NK-92 treated with Interleukin-12 subunit alpha and Interleukin-12 subunit beta, amount 100 ng/mL, for 24 hours (cell line): ENCODE data around the gene APLP1.
A peak's percentile ranks its signal among the peaks of the same experiment; 100 is the strongest.
"Not testable (repeated sequence)": the region's sequence is repeated elsewhere in the genome, so short reads cannot be mapped to it uniquely, and the experiment has no call there.

Experiments used
- DNase-seq: peaks from one replicate; lab custom pipeline; 2025; lab: John Stamatoyannopoulos, UW

APLP1 gene

GRCh38 chr19:35882114-35882832 lies 13.9 kb downstream of the APLP1 start:
- DNase-seq, result no peak

DNA sequence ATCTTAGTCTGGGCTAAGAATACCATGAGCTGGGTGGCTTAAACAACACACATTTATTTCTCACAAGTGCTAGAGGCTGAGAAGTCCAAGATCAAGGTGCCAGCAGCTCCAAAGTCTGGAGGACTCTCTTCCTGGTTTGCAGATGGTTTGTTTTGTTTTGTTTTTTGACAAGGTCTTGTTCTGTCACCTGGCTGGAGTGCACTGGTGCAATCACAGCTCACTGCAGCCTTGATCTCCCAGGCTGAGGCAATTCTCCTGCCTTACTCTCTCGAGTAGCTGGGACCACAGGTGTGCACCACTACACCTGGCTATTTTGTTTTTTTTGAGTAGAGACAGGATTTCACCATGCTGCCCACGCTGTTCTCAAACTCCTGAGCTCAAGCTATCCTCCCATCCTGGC lies 15.5 kb downstream of the APLP1 start:
- no peak for DNase-seq

DNA sequence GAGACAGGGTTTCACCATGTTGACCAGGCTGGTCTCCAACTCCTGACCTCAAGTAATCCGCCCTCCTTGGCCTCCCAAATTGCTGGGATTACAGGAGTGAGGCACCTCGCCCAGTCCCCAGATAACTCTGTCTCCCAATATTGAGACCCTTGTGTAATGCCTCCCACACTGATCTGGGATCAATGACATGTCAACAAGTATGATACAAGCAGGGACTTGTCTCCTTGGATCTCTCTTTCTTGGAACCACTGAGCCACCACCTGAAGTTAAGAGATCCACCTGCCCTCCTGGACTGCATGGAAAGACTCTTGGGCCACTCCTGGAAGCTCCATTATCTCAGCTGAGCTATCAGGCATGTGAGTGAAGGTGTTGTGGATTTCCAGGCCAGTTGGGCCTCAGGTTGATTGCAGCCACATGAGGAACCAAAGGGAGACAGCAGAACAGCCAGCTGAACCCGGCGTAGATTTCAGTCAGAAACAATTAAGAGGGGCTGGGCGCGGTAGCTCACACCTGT lies 16.9 kb downstream of the APLP1 start:
- DNase-seq, result no peak

DNA sequence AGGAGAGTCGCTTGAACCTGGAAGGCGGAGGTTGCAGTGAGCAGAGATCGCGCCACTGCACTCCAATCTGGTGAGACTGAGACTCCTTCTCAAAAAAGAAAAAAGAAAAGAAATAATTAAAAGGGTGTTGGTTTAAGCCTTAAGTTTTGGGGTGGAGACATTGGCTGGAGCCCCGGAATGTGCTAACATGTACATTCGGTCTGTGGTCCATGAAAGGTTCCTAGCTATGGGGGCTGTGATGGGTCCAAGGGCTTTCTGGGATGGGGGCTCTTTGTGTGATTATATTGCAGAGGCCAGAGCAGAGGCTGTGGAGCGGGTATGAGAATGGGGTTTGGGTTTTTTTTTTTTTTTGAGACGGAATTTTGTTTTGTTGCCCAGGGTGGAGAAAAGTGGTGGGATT lies 17.5 kb downstream of the APLP1 start:
- no peak for DNase-seq

- no peak for DNase-seq
Observed at GRCh38 chr19:35887197-35887596, 18.8 kb downstream of the APLP1 start.

- DNase-seq, result no peak
Observed at GRCh38 chr19:35888398-35888797, 20.0 kb downstream of the APLP1 start.

GRCh38 chr19:35889370-35890112 lies 21.2 kb downstream of the APLP1 start:
- DNase-seq, result no peak

DNA sequence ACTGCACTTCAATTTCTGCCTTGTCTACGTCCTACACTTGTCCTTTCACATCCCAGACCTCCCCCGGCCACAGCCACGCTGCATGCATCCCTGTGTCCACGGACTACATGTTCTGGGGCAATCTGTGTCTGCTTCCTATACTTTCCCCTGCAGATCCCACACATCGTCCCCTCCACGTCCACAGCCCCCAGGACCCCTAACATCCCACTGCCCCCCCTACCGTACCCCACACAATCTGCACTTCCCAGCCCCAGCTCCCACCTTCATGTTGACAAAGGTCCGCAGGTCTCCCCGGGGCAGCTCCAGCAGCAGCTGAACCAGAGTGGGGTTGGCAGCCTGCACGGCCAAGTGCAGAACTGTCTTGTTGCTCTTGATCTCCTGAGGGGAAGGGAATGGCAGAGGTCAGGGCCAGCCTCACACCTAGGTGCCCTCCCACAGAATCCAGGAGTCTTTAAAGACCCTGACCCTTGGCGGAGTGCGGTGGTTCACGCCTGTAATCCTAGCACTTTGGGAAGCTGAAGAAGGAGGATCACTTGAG lies 21.8 kb downstream of the APLP1 start:
- no peak for DNase-seq

GRCh38 chr19:35891819-35892218 lies 23.4 kb downstream of the APLP1 start:
- not testable (repeated sequence) for DNase-seq

DNA sequence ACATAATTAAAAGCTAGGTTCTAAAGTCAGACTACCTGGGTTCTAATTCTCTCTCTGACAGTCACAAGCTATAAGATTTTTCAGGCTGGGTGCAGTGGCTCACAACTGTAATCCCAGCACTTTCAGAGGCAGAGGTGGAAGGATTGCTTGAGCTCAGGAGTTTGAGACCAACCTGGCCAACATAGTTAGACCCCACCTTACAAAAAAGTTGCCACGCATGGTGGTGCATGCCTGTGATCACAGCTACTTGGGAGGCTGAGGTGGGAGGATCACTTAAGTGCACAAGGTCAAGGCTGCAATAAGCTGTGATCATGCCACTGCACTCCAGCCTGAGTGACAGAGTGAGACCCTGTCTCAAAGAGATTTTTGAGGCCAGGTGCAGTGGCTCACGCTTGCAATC lies 26.0 kb downstream of the APLP1 start:
- no peak for DNase-seq

GRCh38 chr19:35895911-35896642 lies 27.7 kb downstream of the APLP1 start:
- no peak for DNase-seq

- no peak for DNase-seq
Observed at GRCh38 chr19:35896643-35897040, 28.3 kb downstream of the APLP1 start.

DNA sequence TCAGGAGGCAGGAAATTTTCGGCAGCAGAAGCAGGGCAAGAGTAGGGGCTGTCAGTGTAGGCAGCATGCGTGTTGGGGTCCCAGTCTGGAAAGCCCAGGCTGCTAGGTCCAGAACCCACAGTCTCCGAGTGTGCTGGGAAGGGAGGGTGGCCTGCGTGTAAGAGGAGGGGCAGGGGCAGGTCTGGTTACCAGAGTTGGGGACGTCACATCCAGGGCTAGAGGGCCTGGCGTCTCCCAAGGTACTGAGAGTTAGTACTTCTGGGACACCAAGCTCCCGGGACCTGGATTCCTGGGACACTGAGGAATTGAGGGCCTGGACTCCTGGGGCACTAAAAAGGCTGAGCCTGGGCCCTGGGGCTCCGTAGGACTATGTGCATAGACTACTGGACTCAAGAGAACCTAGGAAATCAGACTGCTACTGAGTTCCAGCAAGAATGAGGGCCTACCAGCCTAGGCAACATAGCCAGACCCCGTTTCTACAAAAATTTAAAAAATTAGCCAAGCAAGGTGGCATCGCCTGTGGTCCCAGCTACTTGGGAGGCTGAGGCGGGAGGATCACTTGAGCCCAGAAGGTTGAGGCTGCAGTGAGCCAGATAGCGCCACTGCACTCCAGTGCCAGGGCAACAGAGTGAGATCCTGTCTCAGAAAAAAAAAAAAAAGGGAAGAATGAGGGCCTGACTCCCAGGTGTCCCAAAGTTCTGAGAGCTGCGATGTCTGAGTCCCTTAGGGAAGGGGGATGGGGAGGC lies 29.5 kb downstream of the APLP1 start:
- no peak for DNase-seq

- DNase-seq, result no peak
Observed at GRCh38 chr19:35898499-35898809, 30.1 kb downstream of the APLP1 start.

DNA sequence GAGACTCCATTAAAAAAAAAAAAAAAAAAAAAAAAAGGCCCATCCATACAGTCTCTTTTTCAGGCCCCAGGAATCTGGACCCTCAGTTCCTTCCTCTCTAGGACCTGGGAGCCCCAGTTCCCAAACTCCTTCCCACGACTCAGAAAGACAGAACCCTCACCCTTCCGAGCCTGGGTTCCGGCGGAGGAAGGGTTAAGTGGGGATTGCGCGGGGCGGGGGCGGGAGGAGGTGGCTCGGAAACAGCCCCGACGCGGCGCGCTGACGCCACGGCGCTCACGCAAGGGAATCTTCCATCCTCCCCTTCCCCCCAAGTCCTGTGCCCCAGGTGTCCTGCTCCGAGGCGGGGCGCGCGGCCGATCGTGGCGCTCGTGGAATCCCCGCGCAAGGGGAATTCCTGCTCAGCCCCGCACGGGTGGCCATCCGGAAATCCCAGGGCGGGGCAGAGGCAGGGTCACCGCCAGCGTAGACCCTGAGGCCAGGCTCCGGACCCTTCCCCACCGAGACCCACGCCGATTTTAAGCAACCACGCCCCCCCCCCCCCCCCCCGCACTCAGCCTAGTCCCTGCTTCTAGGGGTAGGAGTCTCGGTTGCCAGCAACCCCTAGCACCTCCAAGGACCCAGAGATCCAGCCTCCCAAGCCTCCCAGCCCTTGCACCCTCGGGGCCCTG lies 31.3 kb downstream of the APLP1 start:
- peak; percentile 77 for DNase-seq

DNA sequence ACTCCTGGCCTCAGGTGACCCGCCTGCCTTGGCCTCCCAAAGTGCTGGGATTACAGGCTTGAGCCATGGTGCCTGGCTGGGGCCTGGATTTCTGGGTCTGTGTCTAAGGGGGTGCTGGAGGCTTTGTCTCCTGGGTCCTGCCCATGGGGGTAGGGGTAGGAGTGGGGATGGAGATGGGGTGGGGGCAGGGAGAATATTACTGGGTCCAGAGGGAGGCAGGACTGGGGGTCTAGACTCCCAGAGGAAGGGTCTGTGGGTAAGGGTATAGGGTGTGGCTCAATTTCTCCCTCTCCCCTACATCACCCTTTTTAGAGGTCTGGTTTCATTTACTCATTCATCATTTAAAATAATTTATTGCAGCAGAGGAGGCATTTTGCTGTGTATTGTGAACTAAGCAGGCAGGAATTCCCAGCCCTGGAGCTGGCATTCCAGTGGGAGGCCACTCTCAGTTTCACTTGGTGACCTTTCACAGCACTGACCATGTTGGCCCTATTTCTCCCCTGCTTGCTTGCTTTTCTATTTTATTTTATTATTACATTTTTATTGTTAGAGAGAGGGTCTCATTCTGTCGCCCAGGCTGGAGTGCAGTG lies 32.8 kb downstream of the APLP1 start:
- no peak for DNase-seq

- DNase-seq, result peak; percentile 49
Observed at GRCh38 chr19:35901854-35902661, 33.7 kb downstream of the APLP1 start, which contains the start of gene HCST. TSS of gene HCST (plus strand) at chr19:35902529. CDS start at chr19:35902594, 65 bp downstream.

- DNase-seq, result no peak
Observed at GRCh38 chr19:35902870-35903475, 34.6 kb downstream of the APLP1 start.

DNA sequence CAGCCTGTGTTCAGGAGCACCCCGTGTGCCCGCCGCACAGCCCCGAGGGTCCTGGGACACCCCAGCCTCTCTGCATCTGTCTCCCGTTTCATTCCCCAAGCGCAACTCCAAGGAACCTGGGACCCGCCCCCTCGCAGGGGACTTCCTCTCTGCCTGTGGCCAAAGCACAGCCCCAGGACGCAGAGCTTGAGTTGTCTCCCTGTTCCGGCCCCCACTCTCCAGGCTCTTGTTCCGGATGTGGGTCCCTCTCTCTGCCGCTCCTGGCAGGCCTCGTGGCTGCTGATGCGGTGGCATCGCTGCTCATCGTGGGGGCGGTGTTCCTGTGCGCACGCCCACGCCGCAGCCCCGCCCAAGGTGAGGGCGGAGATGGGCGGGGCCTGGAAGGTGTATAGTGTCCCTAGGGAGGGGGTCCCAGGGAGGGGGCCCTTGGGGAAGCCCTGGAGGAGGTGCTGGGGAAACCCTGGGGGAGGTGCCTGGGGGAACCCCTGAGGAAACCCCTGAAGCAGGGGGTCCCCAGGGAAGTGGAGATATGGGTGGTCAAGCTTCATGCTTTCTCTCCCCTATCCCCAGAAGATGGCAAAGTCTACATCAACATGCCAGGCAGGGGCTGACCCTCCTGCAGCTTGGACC lies 35.3 kb downstream of the APLP1 start:
- DNase-seq, result peak; percentile 94
